ENCODE data around the gene GGA3. TPM values are rescaled to one million over a fixed set of nuclear protein-coding genes. Genes with fewer than 3 reads are reported as not detected.

GGA3 gene
- total and polyA plus RNA-seq, 10 donors, result 14.1 to 73.7 (median 45.5) TPM

DNA sequence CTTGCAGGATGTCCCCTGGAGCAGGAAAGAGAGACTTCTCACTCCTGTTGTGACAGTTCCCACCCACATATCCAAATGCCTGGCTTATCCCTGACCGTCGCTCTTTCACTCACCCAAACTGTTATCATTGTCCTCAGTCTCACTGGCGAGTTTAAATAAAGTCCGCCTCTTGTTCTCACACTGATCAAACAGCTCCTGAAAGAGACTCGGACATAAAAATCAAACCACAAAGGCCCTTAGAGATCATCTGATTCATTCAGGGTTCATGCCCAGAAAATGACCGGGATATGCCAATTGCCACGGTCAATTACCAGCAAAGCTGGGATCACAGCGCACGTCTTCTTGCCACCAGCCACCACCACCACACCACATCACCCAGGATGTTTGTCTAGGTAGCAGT, 19.9 kb downstream of the GGA3 start:
- no peak overlapping the region for H3K4me3 ChIP-seq
- no peak for TF ChIP-seq POLR2A (IDR thresholded peaks at IDR 0.05)
- TF ChIP-seq POLR2AphosphoS5 (IDR thresholded peaks at IDR 0.05), result no peak
- TF ChIP-seq, protein P1, sequence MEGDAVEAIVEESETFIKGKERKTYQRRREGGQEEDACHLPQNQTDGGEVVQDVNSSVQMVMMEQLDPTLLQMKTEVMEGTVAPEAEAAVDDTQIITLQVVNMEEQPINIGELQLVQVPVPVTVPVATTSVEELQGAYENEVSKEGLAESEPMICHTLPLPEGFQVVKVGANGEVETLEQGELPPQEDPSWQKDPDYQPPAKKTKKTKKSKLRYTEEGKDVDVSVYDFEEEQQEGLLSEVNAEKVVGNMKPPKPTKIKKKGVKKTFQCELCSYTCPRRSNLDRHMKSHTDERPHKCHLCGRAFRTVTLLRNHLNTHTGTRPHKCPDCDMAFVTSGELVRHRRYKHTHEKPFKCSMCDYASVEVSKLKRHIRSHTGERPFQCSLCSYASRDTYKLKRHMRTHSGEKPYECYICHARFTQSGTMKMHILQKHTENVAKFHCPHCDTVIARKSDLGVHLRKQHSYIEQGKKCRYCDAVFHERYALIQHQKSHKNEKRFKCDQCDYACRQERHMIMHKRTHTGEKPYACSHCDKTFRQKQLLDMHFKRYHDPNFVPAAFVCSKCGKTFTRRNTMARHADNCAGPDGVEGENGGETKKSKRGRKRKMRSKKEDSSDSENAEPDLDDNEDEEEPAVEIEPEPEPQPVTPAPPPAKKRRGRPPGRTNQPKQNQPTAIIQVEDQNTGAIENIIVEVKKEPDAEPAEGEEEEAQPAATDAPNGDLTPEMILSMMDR (IDR thresholded peaks at IDR 0.05 in 8 of 11, conservative IDR thresholded peaks at IDR 0.05 in 3 of 11), result no peak
- no peaks in the 10 kb centered on the region for H3K27me3 ChIP-seq (replicated peaks in 1 of 7)
- H3K4me1 ChIP-seq, result peaks cover 7 to 84% (median 59%) of the 10 kb centered on the region in 6 donors
- 92 to 95% (median 93%) methylated on average over 9 of the region's 9 CpGs for WGBS, 5 donors
- peak overlapping the region; percentile 46 to 89 (median 62) for H3K27ac ChIP-seq
- no peak for DNase-seq
- peaks cover 3 to 100% (median 98%) of the 10 kb centered on the region in 6 donors for H3K36me3 ChIP-seq
- no peaks in the 10 kb centered on the region for H3K9me3 ChIP-seq
- intact Hi-C loops (cut with DNase I; ENCODE audit: low total_unique reads), result no loop called here

DNA sequence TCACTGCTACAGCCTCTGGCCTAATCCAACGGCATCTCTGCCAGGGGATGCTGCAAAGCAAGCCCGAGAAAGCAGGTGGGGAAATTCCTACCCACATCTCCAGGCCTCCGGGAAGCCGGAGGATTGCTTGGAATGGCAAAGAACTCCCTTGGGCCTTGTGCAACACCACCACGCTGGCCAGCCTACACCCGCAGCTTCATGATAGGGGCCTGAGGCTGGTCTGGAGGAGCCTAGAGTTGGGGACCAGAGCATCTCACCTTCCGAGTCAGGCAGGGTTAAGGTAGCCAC, 20.3 kb downstream of the GGA3 start:
- peak overlapping the region in 6 of 8 donors; percentile 9 to 89 (median 60) for H3K27ac ChIP-seq
- TF ChIP-seq POLR2A (IDR thresholded peaks at IDR 0.05) (no peak), POLR2AphosphoS5 (IDR thresholded peaks at IDR 0.05) (no peak)
- TF ChIP-seq, protein P1 (IDR thresholded peaks at IDR 0.05 in 8 of 11, conservative IDR thresholded peaks at IDR 0.05 in 3 of 11), result no peak
- intact Hi-C loops (cut with DNase I; ENCODE audit: low total_unique reads), result no loop called here

DNA sequence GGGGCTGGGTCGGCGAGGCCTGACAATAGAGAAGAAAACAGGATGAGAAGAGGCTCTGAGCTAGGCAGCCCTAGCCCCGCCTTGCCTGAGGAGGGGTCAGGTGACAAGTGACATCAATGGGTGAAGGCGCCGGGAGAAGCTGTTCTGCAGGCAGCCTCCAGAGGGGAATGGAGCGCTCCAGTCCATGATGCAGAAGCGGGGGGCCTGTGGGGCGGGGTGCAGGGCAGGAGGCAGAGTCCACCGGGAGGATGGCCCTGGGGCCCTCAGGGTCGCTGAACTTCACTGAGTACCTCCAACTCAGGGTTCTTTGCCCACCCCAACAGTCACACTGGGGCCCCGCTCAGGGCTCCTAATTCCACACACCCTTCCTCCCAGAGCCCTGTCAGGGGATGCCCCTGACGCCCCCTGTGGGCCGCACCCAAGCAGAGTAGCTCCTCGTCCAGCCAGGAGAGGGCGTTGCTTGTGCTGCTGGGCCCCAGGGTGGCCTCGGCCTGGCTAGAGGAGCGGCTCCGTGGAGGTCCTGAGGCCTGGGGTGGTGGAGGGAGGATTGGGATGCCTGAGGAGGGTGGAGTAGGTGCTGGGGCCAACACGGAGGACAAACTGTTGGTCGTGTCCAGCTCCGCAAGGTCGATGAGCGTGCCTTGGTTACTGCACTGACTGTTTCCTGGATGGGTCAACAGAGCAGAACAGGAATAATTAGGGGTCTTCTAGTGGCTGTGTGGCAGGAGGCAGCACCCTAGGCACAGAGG, 20.8 kb downstream of the GGA3 start:
- Histone ChIP-seq H3K27ac (peak overlapping the region in 4 of 8 donors; percentile 15 to 89 (median 72)), H3K4me3 (no peak overlapping the region), H3K36me3 (peaks cover 3 to 100% (median 98%) of the 10 kb centered on the region in 6 donors), H3K4me1 (peaks cover 7 to 75% (median 56%) of the 10 kb centered on the region in 6 donors), H3K27me3 (replicated peaks in 1 of 7) (no peaks in the 10 kb centered on the region), H3K9me3 (no peaks in the 10 kb centered on the region)
- 67 to 83% (median 71%) methylated on average over 17 to 23 of the region's 23 CpGs for WGBS, 5 donors
- intact Hi-C loops (cut with DNase I; ENCODE audit: low total_unique reads), result no loop called here
- no peak for DNase-seq
- no peak for TF ChIP-seq POLR2A (IDR thresholded peaks at IDR 0.05)
- peak in 1 of 3 donors; percentile 67 for TF ChIP-seq POLR2AphosphoS5 (IDR thresholded peaks at IDR 0.05)
- TF ChIP-seq, protein P1 (IDR thresholded peaks at IDR 0.05 in 8 of 11, conservative IDR thresholded peaks at IDR 0.05 in 3 of 11), result peak in 7 of 11 experiments; percentile 26 to 53 (median 37)

More for the DNA sequence above, 20.3 kb downstream of the GGA3 start:
- Histone ChIP-seq H3K36me3 (peaks cover 3 to 100% (median 98%) of the 10 kb centered on the region in 6 donors), H3K4me3 (no peak overlapping the region), H3K27me3 (replicated peaks in 1 of 7) (no peaks in the 10 kb centered on the region), H3K4me1 (peaks cover 7 to 80% (median 58%) of the 10 kb centered on the region in 6 donors), H3K9me3 (no peaks in the 10 kb centered on the region)
- 92 to 95% (median 94%) methylated on average over 7 of the region's 7 CpGs for WGBS, 5 donors
- DNase-seq, result no peak

DNA sequence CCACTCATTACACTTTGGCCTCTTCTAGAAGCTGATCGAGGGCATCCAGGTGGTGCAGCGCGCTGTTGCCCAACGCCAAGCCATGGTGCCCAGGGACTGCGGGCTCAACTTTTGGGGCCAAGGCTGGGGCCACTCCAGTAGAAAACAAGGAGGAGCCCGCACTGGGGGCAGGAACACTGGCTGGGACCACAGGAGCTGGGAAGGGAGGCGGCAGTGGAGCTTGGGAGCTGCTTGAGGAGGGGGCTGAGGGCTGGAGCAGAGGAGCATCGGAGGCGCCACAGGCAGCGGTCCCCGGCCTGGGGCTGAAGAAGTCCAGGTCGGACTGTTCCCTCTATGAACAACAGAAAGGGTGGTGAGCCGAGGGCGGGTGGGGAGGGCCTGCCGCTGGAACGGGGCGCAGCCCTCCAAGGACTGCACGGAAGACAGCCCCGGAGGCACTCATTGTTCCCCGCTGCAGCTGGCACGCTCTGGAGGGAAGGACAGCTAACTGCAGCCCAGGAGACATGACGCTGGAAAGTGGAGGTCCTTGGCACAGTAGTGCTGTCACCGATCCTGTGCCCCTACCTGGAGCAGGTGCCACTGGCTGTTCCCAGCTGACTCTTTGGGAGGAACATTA, 21.5 kb downstream of the GGA3 start:
- intact Hi-C loops (cut with DNase I; ENCODE audit: low total_unique reads), result no loop called here
- H3K27me3 ChIP-seq (replicated peaks in 1 of 7), result no peaks in the 10 kb centered on the region
- peaks cover 7 to 68% (median 51%) of the 10 kb centered on the region in 6 donors for H3K4me1 ChIP-seq
- H3K36me3 ChIP-seq, result peaks cover 3 to 100% (median 98%) of the 10 kb centered on the region in 6 donors
- H3K4me3 ChIP-seq, result no peak overlapping the region
- DNase-seq, result no peak
- peak overlapping the region in 3 of 8 donors; percentile 25 to 89 (median 77) for H3K27ac ChIP-seq
- TF ChIP-seq POLR2A (IDR thresholded peaks at IDR 0.05), result no peak
- peak in 1 of 3 donors; percentile 30 for TF ChIP-seq POLR2AphosphoS5 (IDR thresholded peaks at IDR 0.05)
- 86 to 95% (median 93%) methylated on average over 23 of the region's 23 CpGs for WGBS, 5 donors
- no peaks in the 10 kb centered on the region for H3K9me3 ChIP-seq
